ENCODE data around the gene PHACTR1.

GRCh38 chr6:13014504-13015378 is 298.2 kb downstream of the PHACTR1 start:
- no peak for TF ChIP-seq CTCF (IDR thresholded peaks at IDR 0.05)
- no peak for TF ChIP-seq POLR2AphosphoS5 (IDR thresholded peaks at IDR 0.05; ENCODE audit: low read depth, low read length)
